Liver (tissue), 3 donors: Measurements from ENCODE around the gene GRWD1.

ENCODE experiments used
- EGR1 ChIP-seq, 2 donors: IDR thresholded peaks; 2 replicates each; pipeline ENCODE4 v1.6.1; 2016 to 2018; ENCODE audit warnings: antibody characterized with exemption in 2 of 2, low read depth in 2 of 2
- GABPA ChIP-seq, 2 donors: IDR thresholded peaks in 1 of 2; conservative IDR thresholded peaks in 1 of 2; 2 replicates each; pipeline ENCODE4 v1.6.1; 2016; ENCODE audit warnings: antibody characterized with exemption in 2 of 2, mild to moderate bottlenecking in 1 of 2, moderate library complexity in 1 of 2
- JUND ChIP-seq, 2 donors: IDR thresholded peaks; 2 replicates each; pipeline ENCODE4 v1.6.1; 2016; ENCODE audit warnings: antibody characterized with exemption in 2 of 2
- NR2F2 ChIP-seq: IDR thresholded peaks from 2 replicates; pipeline ENCODE4 v1.6.1; 2016; ENCODE audit warnings: antibody characterized with exemption
- RAD21 ChIP-seq, 2 donors: IDR thresholded peaks; 2 replicates each; pipeline ENCODE4 v1.6.1; 2016; ENCODE audit warnings: antibody characterized with exemption in 2 of 2, mild to moderate bottlenecking in 2 of 2
- SP1 ChIP-seq: IDR thresholded peaks from 2 replicates; pipeline ENCODE4 v1.6.1; 2018; ENCODE audit warnings: antibody characterized with exemption, mild to moderate bottlenecking
- YY1 ChIP-seq: IDR thresholded peaks from 2 replicates; pipeline ENCODE4 v1.6.1; 2016; ENCODE audit warnings: antibody characterized with exemption, mild to moderate bottlenecking
- TF ChIP-seq, protein P1 (sequence below): fragments of 150-350 bp; IDR thresholded peaks from 2 replicates; pipeline ENCODE4 v1.5.1; 2017; ENCODE audit warnings: improper control_type of control experiment, low read depth, low read length; ENCODE audit not compliant: missing input control
- TF ChIP-seq, protein P2 (sequence below): IDR thresholded peaks from 2 replicates; pipeline ENCODE4 v1.6.1; 2016; ENCODE audit warnings: antibody characterized with exemption, mild to moderate bottlenecking
- donor health status: healthy.
- donor health status: healthy.

DNA sequence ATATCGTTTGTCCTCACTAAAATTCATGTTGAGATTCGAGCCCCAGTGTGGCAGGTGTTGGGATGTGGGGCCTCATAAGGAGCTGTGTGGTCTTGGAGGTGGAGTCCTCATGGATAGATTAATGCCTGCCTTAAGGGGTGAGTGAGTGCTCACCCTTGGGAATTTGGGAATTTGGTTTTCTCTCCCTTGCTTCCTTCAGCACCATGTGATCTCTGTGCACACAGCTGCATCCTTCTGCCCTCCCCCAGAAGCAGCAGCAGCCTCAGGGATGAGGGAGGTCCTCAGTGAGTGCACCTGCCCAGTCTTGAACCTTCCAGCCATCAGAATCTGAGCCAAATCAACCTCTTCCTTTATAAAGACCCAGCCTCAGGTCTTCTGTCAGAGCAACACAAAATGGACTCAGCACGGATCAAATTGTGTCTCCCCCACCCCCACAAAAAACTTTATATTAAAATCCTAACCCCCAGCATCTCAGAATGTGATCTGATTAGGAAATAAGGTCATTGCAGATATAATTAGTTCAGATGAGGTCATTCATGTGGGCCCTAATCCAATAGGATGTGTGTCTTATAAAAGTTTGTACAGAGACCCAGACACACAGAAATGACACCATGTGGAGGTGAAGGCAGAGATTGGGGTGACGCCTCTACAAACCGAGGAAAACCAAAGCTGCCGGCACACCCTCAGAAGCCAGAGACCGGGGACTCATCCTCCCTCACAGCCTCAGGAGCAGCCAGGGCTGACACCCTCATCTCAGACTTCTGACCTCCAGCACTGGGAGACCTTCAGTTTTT lies 36.3 kb downstream of the GRWD1 start:
- no peak for TF ChIP-seq YY1
- TF ChIP-seq GABPA (IDR thresholded peaks at IDR 0.05 in 1 of 2, conservative IDR thresholded peaks at IDR 0.05 in 1 of 2): no peak
- TF ChIP-seq, protein P1, sequence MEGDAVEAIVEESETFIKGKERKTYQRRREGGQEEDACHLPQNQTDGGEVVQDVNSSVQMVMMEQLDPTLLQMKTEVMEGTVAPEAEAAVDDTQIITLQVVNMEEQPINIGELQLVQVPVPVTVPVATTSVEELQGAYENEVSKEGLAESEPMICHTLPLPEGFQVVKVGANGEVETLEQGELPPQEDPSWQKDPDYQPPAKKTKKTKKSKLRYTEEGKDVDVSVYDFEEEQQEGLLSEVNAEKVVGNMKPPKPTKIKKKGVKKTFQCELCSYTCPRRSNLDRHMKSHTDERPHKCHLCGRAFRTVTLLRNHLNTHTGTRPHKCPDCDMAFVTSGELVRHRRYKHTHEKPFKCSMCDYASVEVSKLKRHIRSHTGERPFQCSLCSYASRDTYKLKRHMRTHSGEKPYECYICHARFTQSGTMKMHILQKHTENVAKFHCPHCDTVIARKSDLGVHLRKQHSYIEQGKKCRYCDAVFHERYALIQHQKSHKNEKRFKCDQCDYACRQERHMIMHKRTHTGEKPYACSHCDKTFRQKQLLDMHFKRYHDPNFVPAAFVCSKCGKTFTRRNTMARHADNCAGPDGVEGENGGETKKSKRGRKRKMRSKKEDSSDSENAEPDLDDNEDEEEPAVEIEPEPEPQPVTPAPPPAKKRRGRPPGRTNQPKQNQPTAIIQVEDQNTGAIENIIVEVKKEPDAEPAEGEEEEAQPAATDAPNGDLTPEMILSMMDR: no peak
- TF ChIP-seq RAD21 (IDR thresholded peaks at IDR 0.05): no peak
- TF ChIP-seq, protein P2, sequence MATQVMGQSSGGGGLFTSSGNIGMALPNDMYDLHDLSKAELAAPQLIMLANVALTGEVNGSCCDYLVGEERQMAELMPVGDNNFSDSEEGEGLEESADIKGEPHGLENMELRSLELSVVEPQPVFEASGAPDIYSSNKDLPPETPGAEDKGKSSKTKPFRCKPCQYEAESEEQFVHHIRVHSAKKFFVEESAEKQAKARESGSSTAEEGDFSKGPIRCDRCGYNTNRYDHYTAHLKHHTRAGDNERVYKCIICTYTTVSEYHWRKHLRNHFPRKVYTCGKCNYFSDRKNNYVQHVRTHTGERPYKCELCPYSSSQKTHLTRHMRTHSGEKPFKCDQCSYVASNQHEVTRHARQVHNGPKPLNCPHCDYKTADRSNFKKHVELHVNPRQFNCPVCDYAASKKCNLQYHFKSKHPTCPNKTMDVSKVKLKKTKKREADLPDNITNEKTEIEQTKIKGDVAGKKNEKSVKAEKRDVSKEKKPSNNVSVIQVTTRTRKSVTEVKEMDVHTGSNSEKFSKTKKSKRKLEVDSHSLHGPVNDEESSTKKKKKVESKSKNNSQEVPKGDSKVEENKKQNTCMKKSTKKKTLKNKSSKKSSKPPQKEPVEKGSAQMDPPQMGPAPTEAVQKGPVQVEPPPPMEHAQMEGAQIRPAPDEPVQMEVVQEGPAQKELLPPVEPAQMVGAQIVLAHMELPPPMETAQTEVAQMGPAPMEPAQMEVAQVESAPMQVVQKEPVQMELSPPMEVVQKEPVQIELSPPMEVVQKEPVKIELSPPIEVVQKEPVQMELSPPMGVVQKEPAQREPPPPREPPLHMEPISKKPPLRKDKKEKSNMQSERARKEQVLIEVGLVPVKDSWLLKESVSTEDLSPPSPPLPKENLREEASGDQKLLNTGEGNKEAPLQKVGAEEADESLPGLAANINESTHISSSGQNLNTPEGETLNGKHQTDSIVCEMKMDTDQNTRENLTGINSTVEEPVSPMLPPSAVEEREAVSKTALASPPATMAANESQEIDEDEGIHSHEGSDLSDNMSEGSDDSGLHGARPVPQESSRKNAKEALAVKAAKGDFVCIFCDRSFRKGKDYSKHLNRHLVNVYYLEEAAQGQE: no peak
- no peak for TF ChIP-seq SP1
- no peak for TF ChIP-seq EGR1 (IDR thresholded peaks at IDR 0.05; ENCODE audit: low read depth in 2 of 2)
- TF ChIP-seq JUND (IDR thresholded peaks at IDR 0.05): no peak
- no peak for TF ChIP-seq NR2F2
